OCI-LY7 (cell line): ENCODE data around the gene C17orf78. TPM values are rescaled to one million over a fixed set of nuclear protein-coding genes. Genes with fewer than 3 reads are reported as not detected.

Source experiments
- BruUV-seq: library from RNA; stranded (reverse); fragments of 400-500 nt; replicated peaks from 2 replicates; lab custom pipeline; 2021; lab: Mats Ljungman, UMichigan
- CTCF ChIA-PET: fragments of 300-600 bp; sonication (Branson Sonifier 250); formaldehyde crosslinking; loops from one replicate; lab custom pipeline; 2022; ENCODE audit warnings: antibody characterized with exemption; ENCODE audit not compliant: unreplicated experiment; lab: Charles Lee
- POLR2A ChIA-PET: fragments of 300-600 bp; sonication (Branson Sonifier 250); formaldehyde crosslinking; loops from one replicate; lab custom pipeline; 2022; ENCODE audit warnings: antibody characterized with exemption; lab: Charles Lee
- DNase-seq: peaks from one replicate; pipeline ENCODE4 v3.0.0-alpha.2; 2015; ENCODE audit warnings: low spot score
- H2AFZ ChIP-seq: fragments of 200-600 bp; sonication (generic), shearing (Covaris generic); 2 replicates; pipeline ENCODE4 v1.6.1; 2014; ENCODE audit warnings: mild to moderate bottlenecking, antibody characterized with exemption, low read length, moderate library complexity
- H3K27ac ChIP-seq: fragments of 200-600 bp; sonication (generic); 2 replicates; pipeline ENCODE4 v1.5.1; 2014; ENCODE audit warnings: mixed run types, low read depth, mild to moderate bottlenecking, moderate library complexity, low read length, inconsistent platforms; ENCODE audit not compliant: poor library complexity, severe bottlenecking
- H3K36me3 ChIP-seq: fragments of 200-600 bp; sonication (generic); 2 replicates; pipeline ENCODE4 v1.6.1; 2014; ENCODE audit warnings: mild to moderate bottlenecking, antibody characterized with exemption, low read length, moderate library complexity, mixed read lengths; ENCODE audit not compliant: insufficient read depth
- H3K4me1 ChIP-seq: fragments of 200-600 bp; sonication (generic); 2 replicates; pipeline ENCODE4 v1.5.1; 2014; ENCODE audit warnings: mild to moderate bottlenecking, low read length; ENCODE audit not compliant: insufficient read depth, poor library complexity, severe bottlenecking
- H3K4me2 ChIP-seq: fragments of 200-600 bp; sonication (generic); 2 replicates; pipeline ENCODE4 v1.6.1; 2014; ENCODE audit warnings: mild to moderate bottlenecking, low read length
- H3K4me3 ChIP-seq: fragments of 200-600 bp; sonication (generic); 2 replicates; pipeline ENCODE4 v1.5.1; 2014; ENCODE audit warnings: mild to moderate bottlenecking, low read depth, low read length; ENCODE audit not compliant: poor library complexity, severe bottlenecking
- H3K79me2 ChIP-seq: fragments of 200-600 bp; sonication (generic); 2 replicates; pipeline ENCODE4 v1.6.1; 2016; ENCODE audit warnings: low read depth, mild to moderate bottlenecking, low read length, moderate library complexity, mixed read lengths; ENCODE audit not compliant: insufficient read depth
- H3K9me2 ChIP-seq: fragments of 200-600 bp; sonication (generic); 2 replicates; pipeline ENCODE4 v1.6.1; 2016; ENCODE audit warnings: mild to moderate bottlenecking, low read length, mixed read lengths; ENCODE audit not compliant: insufficient read depth
- H3K9me3 ChIP-seq: fragments of 200-600 bp; sonication (generic); 2 replicates; pipeline ENCODE4 v1.6.1; 2014; ENCODE audit warnings: mild to moderate bottlenecking, mixed run types, low read length, mixed read lengths
- H4K20me1 ChIP-seq: fragments of 200-600 bp; sonication (generic); 2 replicates; pipeline ENCODE4 v1.6.1; 2014; ENCODE audit warnings: mild to moderate bottlenecking, antibody characterized with exemption, low read length, moderate library complexity, mixed read lengths; ENCODE audit not compliant: insufficient read depth
- CTCF ChIP-seq: fragments of 200-600 bp; sonication (generic); conservative IDR thresholded peaks from 2 replicates; pipeline ENCODE4 v1.5.1; 2014; ENCODE audit warnings: mild to moderate bottlenecking, antibody characterized with exemption, low read length, moderate library complexity, mixed read lengths
- EZH2phosphoT487 ChIP-seq: fragments of 200-600 bp; sonication (generic); IDR thresholded peaks from 2 replicates; pipeline ENCODE4 v1.6.1; 2018; ENCODE audit warnings: low read depth, borderline replicate concordance, mild to moderate bottlenecking, mixed run types, antibody characterized with exemption, low read length, moderate library complexity, mixed read lengths
- intact Hi-C: fragments of 100-400 bp; cut with micrococcal nuclease; formaldehyde crosslinking; loops from one replicate; pipeline ENCODE4 v1.10.0; 2022; ENCODE audit not compliant: unreplicated experiment
- total RNA-seq, 2 experiments: library from RNA; depleted of rRNA in 1 of 2; stranded (reverse); fragments of >200 nt in 1 of 2; shearing (Covaris generic) in 1 of 2; gene quantifications; 2 replicates each; pipeline ENCODE4 v1.2.3, GENCODE V29; 2014 to 2022

The C17orf78 gene
- total RNA-seq, 2 experiments from 2014 or later, result not detected

DNA sequence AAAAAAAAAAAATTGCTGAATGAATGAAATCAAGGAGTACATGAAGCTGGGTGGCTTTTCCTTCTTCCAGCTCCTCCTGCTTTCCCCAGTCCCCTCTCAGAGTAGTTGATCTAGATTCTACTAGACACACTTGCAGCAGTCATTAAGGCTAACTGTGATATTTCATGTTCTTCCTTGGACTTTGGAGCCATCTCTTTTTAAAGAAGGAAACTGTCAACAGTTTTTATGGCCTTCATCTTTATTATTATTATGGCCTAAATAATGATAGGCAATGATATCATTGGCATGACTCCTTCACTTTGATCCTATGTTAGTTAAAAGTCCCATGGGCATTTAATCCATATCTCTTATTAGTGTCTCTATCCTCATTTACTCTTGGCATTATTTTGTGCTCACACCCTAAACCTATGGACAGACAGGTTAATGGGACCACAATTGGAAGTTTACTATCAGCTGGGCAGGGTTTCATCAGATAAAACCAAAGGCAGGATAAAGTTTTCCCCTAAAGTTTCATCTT lies 9.7 kb downstream of the C17orf78 start:
- DNase-seq, result no peak
- Histone ChIP-seq H3K4me3 (no peak overlapping the region), H2AFZ (no peak overlapping the region), H3K9me3 (no peaks in the 10 kb centered on the region), H3K9me2 (no peaks in the 10 kb centered on the region), H3K36me3 (no peaks in the 10 kb centered on the region), H4K20me1 (no peaks in the 10 kb centered on the region), H3K4me2 (no peak overlapping the region), H3K4me1 (no peaks in the 10 kb centered on the region), H3K27ac (no peak overlapping the region), H3K79me2 (no peaks in the 10 kb centered on the region)
- BruUV-seq, result no TSS peak
- TF ChIP-seq EZH2phosphoT487 (no peak), CTCF (no peak)
- ChIA-PET CTCF (no interaction called here), POLR2A (no interaction called here)
- intact Hi-C loops, result no loop called here

DNA sequence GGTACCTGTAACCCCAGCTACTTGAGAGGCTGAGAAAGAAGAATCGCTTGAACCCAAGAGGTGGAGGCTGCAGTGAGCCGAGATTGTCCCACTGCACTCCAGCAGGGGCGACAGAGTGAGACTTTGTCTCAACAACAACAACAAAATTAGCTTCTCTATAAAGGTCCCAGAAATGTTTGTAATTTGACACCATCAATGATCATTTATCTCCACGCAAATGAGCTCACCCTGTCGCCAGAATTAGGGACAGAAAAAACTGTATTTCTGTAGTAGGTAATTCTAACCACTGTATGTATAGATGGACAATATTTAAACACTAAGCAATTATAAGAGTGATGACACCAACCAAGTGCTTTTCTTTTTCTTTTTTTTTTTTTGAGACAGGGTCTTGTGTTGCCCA lies 10.7 kb downstream of the C17orf78 start:
- intact Hi-C loops, result no loop called here
- no peaks in the 10 kb centered on the region for H3K4me1 ChIP-seq

GRCh38 chr17:37388266-37388665 lies 12.5 kb downstream of the C17orf78 start:
- POLR2A ChIA-PET, result no interaction called here
- CTCF ChIA-PET, result no interaction called here
- Histone ChIP-seq H3K79me2 (no peaks in the 10 kb centered on the region), H3K27ac (no peak overlapping the region), H3K9me2 (no peaks in the 10 kb centered on the region), H2AFZ (no peak overlapping the region), H3K4me3 (no peak overlapping the region), H3K36me3 (no peaks in the 10 kb centered on the region), H4K20me1 (no peaks in the 10 kb centered on the region), H3K4me2 (no peak overlapping the region), H3K4me1 (no peaks in the 10 kb centered on the region), H3K9me3 (no peaks in the 10 kb centered on the region)
- no TSS peak for BruUV-seq
- no peak for DNase-seq
- no peak for TF ChIP-seq CTCF
- intact Hi-C loops, result no loop called here

More for the DNA sequence above, 10.7 kb downstream of the C17orf78 start:
- POLR2A ChIA-PET, result interaction anchor here (0.7 kb wide), 1 partner anchor 347 kb away, joined by 4 read pairs; no protein-coding TSS in a partner anchor
- Histone ChIP-seq H3K4me3 (no peak overlapping the region), H3K36me3 (no peaks in the 10 kb centered on the region), H4K20me1 (no peaks in the 10 kb centered on the region), H3K79me2 (no peaks in the 10 kb centered on the region), H2AFZ (no peak overlapping the region), H3K27ac (no peak overlapping the region), H3K4me2 (no peak overlapping the region), H3K9me2 (no peaks in the 10 kb centered on the region), H3K9me3 (no peaks in the 10 kb centered on the region)
- no peak for DNase-seq
- BruUV-seq, result no TSS peak
- no peak for TF ChIP-seq EZH2phosphoT487
- CTCF ChIA-PET, result interaction anchor here (0.7 kb wide), 1 partner anchor 13 kb away, joined by 3 read pairs; no protein-coding TSS in a partner anchor
